HG03196 (cell line): Measurements from ENCODE around the gene VWF.
"Not testable (repeated sequence)": the region's sequence is repeated elsewhere in the genome, so short reads cannot be mapped to it uniquely, and the experiment has no call there.

Experiments
- ATAC-seq: cut with Tn5 transposase; IDR thresholded peaks from one replicate; pipeline ENCODE4 v1.9.1; 2021; ENCODE audit not compliant: unreplicated experiment

VWF gene

GRCh38 chr12:6010631-6011350, 113.7 kb downstream of the VWF start:
- not testable (repeated sequence) for ATAC-seq

GRCh38 chr12:5997260-5997659, 127.2 kb downstream of the VWF start:
- ATAC-seq: no peak

GRCh38 chr12:5996459-5996858, 128.0 kb downstream of the VWF start:
- no peak for ATAC-seq

GRCh38 chr12:5989621-5990020, 134.8 kb downstream of the VWF start:
- no peak for ATAC-seq

GRCh38 chr12:5988659-5989116, 135.8 kb downstream of the VWF start:
- no peak for ATAC-seq

- no peak for ATAC-seq
These were observed 136.4 kb downstream of the VWF start for GRCh38 chr12:5988088-5988487.

GRCh38 chr12:5987573-5987972, 136.9 kb downstream of the VWF start:
- ATAC-seq: no peak

- no peak for ATAC-seq
These were observed 139.0 kb downstream of the VWF start for GRCh38 chr12:5985471-5985870.

GRCh38 chr12:5984873-5985272, 139.6 kb downstream of the VWF start:
- ATAC-seq: no peak

- no peak for ATAC-seq
These were observed 142.4 kb downstream of the VWF start for GRCh38 chr12:5982106-5982505.

GRCh38 chr12:5977556-5977955, 146.9 kb downstream of the VWF start:
- no peak for ATAC-seq

GRCh38 chr12:5976711-5977110, 147.8 kb downstream of the VWF start:
- ATAC-seq: no peak

- ATAC-seq: no peak
These were observed 148.3 kb downstream of the VWF start for GRCh38 chr12:5976196-5976595.

- ATAC-seq: no peak
These were observed 150.9 kb downstream of the VWF start for GRCh38 chr12:5973461-5974115.

- ATAC-seq: no peak
These were observed 152.1 kb downstream of the VWF start for GRCh38 chr12:5972387-5972786.

GRCh38 chr12:5971194-5971850, 153.1 kb downstream of the VWF start:
- ATAC-seq: no peak

GRCh38 chr12:5969974-5970690, 154.3 kb downstream of the VWF start:
- ATAC-seq: no peak

GRCh38 chr12:5969156-5969973, 155.1 kb downstream of the VWF start:
- ATAC-seq: no peak

- ATAC-seq: no peak
These were observed 156.6 kb downstream of the VWF start for GRCh38 chr12:5967645-5968415.
